Measurements from ENCODE around the gene YIPF1. TPM values are rescaled to one million over a fixed set of nuclear protein-coding genes. Genes with fewer than 3 reads are reported as not detected.

YIPF1 gene
- total RNA-seq, 4 donors from 2014 or later = 16.8 to 21.4 (median 19.7) TPM

GRCh38 chr1:53862507-53862906, 27.1 kb downstream of the YIPF1 start:
- intact Hi-C loops (cut with DNase I) = no loop called here
- Histone ChIP-seq H3K4me3 (no peak overlapping the region), H3K4me1 (no peaks in the 10 kb centered on the region), H3K9me3 (no peaks in the 10 kb centered on the region), H3K27me3 (no peaks in the 10 kb centered on the region), H3K27ac (replicated peaks in 1 of 4) (no peak overlapping the region), H3K36me3 (peaks cover 30 to 74% (median 63%) of the 10 kb centered on the region in 4 donors)
- DNase-seq (ENCODE audit: extremely low spot score) = no peak
- TF ChIP-seq EP300 (IDR thresholded peaks at IDR 0.05) (no peak), POLR2AphosphoS5 (IDR thresholded peaks at IDR 0.05) (no peak), POLR2A (IDR thresholded peaks at IDR 0.05; ENCODE audit: low read depth) (no peak), CTCF (IDR thresholded peaks at IDR 0.05) (no peak)
- 65% methylated on average over 7 of the region's 7 CpGs for WGBS

GRCh38 chr1:53860967-53861411, 28.6 kb downstream of the YIPF1 start:
- no peak for DNase-seq (ENCODE audit: extremely low spot score)
- intact Hi-C loops (cut with DNase I) = no loop called here
- no peak overlapping the region for H3K27ac ChIP-seq (replicated peaks in 1 of 4)
- no peak overlapping the region for H3K4me3 ChIP-seq
- no peaks in the 10 kb centered on the region for H3K4me1 ChIP-seq
- peaks cover 34 to 77% (median 69%) of the 10 kb centered on the region in 4 donors for H3K36me3 ChIP-seq
- TF ChIP-seq POLR2A (IDR thresholded peaks at IDR 0.05; ENCODE audit: low read depth) = no peak
- peak; percentile 57 to 77 (median 66) for TF ChIP-seq CTCF (IDR thresholded peaks at IDR 0.05)
- no peaks in the 10 kb centered on the region for H3K27me3 ChIP-seq
- H3K9me3 ChIP-seq = no peaks in the 10 kb centered on the region

- no peaks in the 10 kb centered on the region for H3K4me1 ChIP-seq
- intact Hi-C loops (cut with DNase I) = no loop called here
- WGBS = 82% methylated on average over 9 of the region's 9 CpGs
- no peaks in the 10 kb centered on the region for H3K9me3 ChIP-seq
- DNase-seq (ENCODE audit: extremely low spot score) = no peak
- no peak overlapping the region for H3K27ac ChIP-seq (replicated peaks in 1 of 4)
- H3K36me3 ChIP-seq = peaks cover 18 to 58% (median 54%) of the 10 kb centered on the region in 4 donors
- TF ChIP-seq CTCF (IDR thresholded peaks at IDR 0.05) (no peak), EP300 (IDR thresholded peaks at IDR 0.05) (no peak), POLR2A (IDR thresholded peaks at IDR 0.05; ENCODE audit: low read depth) (no peak), POLR2AphosphoS5 (IDR thresholded peaks at IDR 0.05) (no peak)
- no peak overlapping the region for H3K4me3 ChIP-seq
- no peaks in the 10 kb centered on the region for H3K27me3 ChIP-seq
These were observed 37.9 kb downstream of the YIPF1 start for GRCh38 chr1:53851571-53852285.

GRCh38 chr1:53850082-53850673, 39.4 kb downstream of the YIPF1 start:
- H3K27me3 ChIP-seq = no peaks in the 10 kb centered on the region
- no peak overlapping the region for H3K4me3 ChIP-seq
- TF ChIP-seq POLR2A (IDR thresholded peaks at IDR 0.05; ENCODE audit: low read depth) = no peak
- TF ChIP-seq POLR2AphosphoS5 (IDR thresholded peaks at IDR 0.05) = no peak
- no peak for TF ChIP-seq EP300 (IDR thresholded peaks at IDR 0.05)
- TF ChIP-seq CTCF (IDR thresholded peaks at IDR 0.05) = no peak
- WGBS = 78% methylated on average over 7 of the region's 7 CpGs
- no peaks in the 10 kb centered on the region for H3K4me1 ChIP-seq
- DNase-seq (ENCODE audit: extremely low spot score) = no peak
- intact Hi-C loops (cut with DNase I) = no loop called here
- H3K9me3 ChIP-seq = no peaks in the 10 kb centered on the region
- no peak overlapping the region for H3K27ac ChIP-seq (replicated peaks in 1 of 4)
- H3K36me3 ChIP-seq = peaks cover 5 to 42% (median 39%) of the 10 kb centered on the region in 4 donors
